Measurements from ENCODE around the gene PF4V1.

The PF4V1 gene

GRCh38 chr4:73865431-73866096, 12.5 kb downstream of the PF4V1 start:
- TF ChIP-seq, protein P1, sequence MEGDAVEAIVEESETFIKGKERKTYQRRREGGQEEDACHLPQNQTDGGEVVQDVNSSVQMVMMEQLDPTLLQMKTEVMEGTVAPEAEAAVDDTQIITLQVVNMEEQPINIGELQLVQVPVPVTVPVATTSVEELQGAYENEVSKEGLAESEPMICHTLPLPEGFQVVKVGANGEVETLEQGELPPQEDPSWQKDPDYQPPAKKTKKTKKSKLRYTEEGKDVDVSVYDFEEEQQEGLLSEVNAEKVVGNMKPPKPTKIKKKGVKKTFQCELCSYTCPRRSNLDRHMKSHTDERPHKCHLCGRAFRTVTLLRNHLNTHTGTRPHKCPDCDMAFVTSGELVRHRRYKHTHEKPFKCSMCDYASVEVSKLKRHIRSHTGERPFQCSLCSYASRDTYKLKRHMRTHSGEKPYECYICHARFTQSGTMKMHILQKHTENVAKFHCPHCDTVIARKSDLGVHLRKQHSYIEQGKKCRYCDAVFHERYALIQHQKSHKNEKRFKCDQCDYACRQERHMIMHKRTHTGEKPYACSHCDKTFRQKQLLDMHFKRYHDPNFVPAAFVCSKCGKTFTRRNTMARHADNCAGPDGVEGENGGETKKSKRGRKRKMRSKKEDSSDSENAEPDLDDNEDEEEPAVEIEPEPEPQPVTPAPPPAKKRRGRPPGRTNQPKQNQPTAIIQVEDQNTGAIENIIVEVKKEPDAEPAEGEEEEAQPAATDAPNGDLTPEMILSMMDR (IDR thresholded peaks at IDR 0.05; ENCODE audit: poor library complexity, severe bottlenecking) = no peak
- H3K4me3 ChIP-seq (ENCODE audit: severe bottlenecking) = no peak overlapping the region
- no peaks in the 10 kb centered on the region for H3K36me3 ChIP-seq (ENCODE audit: low read depth)
- ATAC-seq (ENCODE audit: low read depth) = no peak
- no peaks in the 10 kb centered on the region for H3K27me3 ChIP-seq (ENCODE audit: insufficient read depth, poor library complexity, severe bottlenecking)
- no peak overlapping the region for H3K27ac ChIP-seq (ENCODE audit: poor library complexity, severe bottlenecking)
- H3K9me3 ChIP-seq (ENCODE audit: severe bottlenecking) = no peaks in the 10 kb centered on the region
- no peak for DNase-seq (ENCODE audit: low spot score)
- peaks cover 16% of the 10 kb centered on the region for H3K4me1 ChIP-seq (ENCODE audit: insufficient read depth, poor library complexity, severe bottlenecking)

DNA sequence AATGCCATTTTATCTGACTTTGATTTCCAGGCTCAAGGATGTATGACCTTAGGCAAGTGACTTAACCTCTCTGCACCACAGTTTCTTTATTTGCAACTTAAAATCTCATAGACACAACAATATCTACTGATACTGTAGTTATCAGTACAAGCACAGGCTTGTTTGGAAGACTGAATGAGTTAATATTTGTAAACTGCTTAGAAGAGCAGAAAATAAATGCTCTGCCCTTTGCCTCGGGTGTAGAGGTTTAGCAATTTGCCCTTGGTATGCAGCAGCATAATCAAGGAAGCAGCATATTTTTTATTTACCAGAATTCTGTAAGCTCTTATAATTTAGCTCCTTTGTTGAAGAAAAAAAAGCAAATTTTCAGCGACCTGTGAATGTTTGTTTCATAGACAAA, 13.2 kb downstream of the PF4V1 start:
- no peak for ATAC-seq (ENCODE audit: low read depth)
- TF ChIP-seq, protein P1 (IDR thresholded peaks at IDR 0.05; ENCODE audit: poor library complexity, severe bottlenecking) = no peak
- Histone ChIP-seq H3K27me3 (ENCODE audit: insufficient read depth, poor library complexity, severe bottlenecking) (no peaks in the 10 kb centered on the region), H3K4me1 (ENCODE audit: insufficient read depth, poor library complexity, severe bottlenecking) (peaks cover 16% of the 10 kb centered on the region), H3K27ac (ENCODE audit: poor library complexity, severe bottlenecking) (no peak overlapping the region), H3K4me3 (ENCODE audit: severe bottlenecking) (no peak overlapping the region), H3K9me3 (ENCODE audit: severe bottlenecking) (no peaks in the 10 kb centered on the region), H3K36me3 (ENCODE audit: low read depth) (no peaks in the 10 kb centered on the region)
- no peak for DNase-seq (ENCODE audit: low spot score)

DNA sequence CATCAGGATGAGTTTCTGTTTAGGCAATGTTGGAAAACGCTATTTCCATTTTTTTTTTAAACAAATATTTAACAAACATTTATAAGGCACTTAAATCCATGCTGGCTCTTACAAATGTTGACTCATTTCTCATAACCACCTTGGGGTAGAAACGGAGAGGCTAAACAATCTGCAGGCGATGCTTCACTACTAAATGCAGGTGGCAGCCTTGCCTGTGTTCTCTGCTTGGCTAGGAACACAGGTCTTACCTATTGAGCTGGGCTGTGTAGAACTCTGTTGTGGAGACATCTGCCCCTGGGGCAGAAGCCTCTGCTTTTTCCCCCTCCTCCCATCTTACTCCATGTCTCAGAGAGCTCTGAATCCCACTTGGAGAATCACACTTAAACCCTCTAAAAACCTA, 14.7 kb downstream of the PF4V1 start:
- Histone ChIP-seq H3K4me1 (ENCODE audit: insufficient read depth, poor library complexity, severe bottlenecking) (peaks cover 16% of the 10 kb centered on the region), H3K9me3 (ENCODE audit: severe bottlenecking) (no peaks in the 10 kb centered on the region), H3K36me3 (ENCODE audit: low read depth) (no peaks in the 10 kb centered on the region), H3K4me3 (ENCODE audit: severe bottlenecking) (no peak overlapping the region), H3K27ac (ENCODE audit: poor library complexity, severe bottlenecking) (no peak overlapping the region), H3K27me3 (ENCODE audit: insufficient read depth, poor library complexity, severe bottlenecking) (no peaks in the 10 kb centered on the region)
- DNase-seq (ENCODE audit: low spot score) (no peak), ATAC-seq (ENCODE audit: low read depth) (peak; percentile 81)
- TF ChIP-seq, protein P1 (IDR thresholded peaks at IDR 0.05; ENCODE audit: poor library complexity, severe bottlenecking) = peak; percentile 9

- ATAC-seq (ENCODE audit: low read depth) = no peak; the same call in 2 of the 3 replicates
- Histone ChIP-seq H3K9me3 (ENCODE audit: severe bottlenecking) (no peaks in the 10 kb centered on the region), H3K36me3 (ENCODE audit: low read depth) (no peaks in the 10 kb centered on the region), H3K4me1 (ENCODE audit: insufficient read depth, poor library complexity, severe bottlenecking) (peaks cover 16% of the 10 kb centered on the region), H3K27me3 (ENCODE audit: insufficient read depth, poor library complexity, severe bottlenecking) (no peaks in the 10 kb centered on the region), H3K27ac (ENCODE audit: poor library complexity, severe bottlenecking) (no peak overlapping the region), H3K4me3 (ENCODE audit: severe bottlenecking) (peak overlapping the region; percentile 32)
- DNase-seq (ENCODE audit: low spot score) = no peak
- TF ChIP-seq, protein P1 (IDR thresholded peaks at IDR 0.05; ENCODE audit: poor library complexity, severe bottlenecking) = peak; percentile 5
Measured at GRCh38 chr4:73868206-73869129, 15.4 kb downstream of the PF4V1 start.

Measured in RWPE2 (cell line).